Jurkat, Clone E6-1 (cell line): ENCODE results near the gene RAB8B.

Source experiments
- DNase-seq: peaks from one replicate; pipeline ENCODE4 v3.0.0-alpha.2; 2011; ENCODE audit warnings: low read depth, low spot score
- H3K4me3 ChIP-seq: 2 replicates; pipeline ENCODE4 v1.5.1; 2011; ENCODE audit warnings: mild to moderate bottlenecking, low read length, control low read depth, moderate library complexity

The RAB8B gene

DNA sequence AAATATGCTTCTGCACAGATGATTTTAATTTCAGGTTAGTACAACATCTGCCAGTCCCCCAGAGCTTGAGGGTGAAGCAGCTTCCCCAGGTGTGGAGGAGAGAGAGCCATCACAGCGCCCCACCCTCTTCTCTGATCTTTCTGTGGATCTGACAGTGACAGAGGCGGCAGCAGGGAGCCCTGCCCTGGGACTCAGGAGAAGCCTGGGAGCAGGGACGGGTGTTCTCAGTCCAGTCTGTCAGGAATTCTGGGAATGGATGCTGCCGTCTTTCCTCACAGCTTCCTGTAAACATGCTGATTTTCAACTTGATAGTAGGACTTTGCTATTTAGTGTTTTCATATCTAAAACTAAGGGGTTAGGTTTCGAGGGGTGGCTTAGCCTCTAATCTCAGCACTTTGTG, 11.4 kb upstream of the RAB8B start:
- no peak for DNase-seq
- H3K4me3 ChIP-seq: no peak overlapping the region

DNA sequence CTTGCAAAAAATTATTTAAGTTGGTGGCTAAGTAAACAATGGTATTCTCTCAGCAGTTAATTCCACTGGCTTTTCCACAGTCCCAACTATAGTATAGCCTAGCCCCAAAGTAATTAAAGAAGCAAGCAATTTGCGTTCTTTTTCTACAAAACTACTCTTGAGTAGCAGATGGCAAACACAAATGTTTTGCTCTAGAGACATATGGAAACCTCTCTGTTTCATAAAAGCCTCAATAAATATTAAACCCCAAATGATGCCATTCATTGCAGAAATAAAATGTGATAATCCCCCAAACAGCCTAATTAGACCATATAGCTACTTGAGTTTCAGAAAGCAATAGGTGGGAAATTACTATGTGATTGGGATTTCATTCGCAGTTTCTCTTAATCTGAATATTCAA, 8.7 kb upstream of the RAB8B start:
- no peak overlapping the region for H3K4me3 ChIP-seq
- DNase-seq: no peak

DNA sequence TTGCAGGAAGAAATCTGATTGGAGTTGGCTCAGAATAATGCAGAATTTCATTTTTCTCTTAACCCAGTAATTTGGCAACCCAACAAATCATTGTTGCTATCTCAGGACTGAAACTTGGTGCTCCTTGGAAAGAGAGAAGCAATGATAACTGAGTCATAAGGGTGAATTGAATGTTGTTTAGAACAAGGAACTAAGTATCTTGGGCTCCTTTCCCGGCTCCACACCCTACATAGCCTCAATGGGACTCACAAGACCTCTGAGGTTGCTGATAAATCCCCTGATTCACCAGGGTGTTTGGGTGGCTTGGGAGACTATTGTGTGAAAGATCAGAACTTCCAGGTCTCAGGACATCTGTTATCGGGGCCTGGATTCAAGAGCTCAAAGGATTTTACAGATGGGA, 7.8 kb upstream of the RAB8B start:
- H3K4me3 ChIP-seq: no peak overlapping the region
- no peak for DNase-seq

DNA sequence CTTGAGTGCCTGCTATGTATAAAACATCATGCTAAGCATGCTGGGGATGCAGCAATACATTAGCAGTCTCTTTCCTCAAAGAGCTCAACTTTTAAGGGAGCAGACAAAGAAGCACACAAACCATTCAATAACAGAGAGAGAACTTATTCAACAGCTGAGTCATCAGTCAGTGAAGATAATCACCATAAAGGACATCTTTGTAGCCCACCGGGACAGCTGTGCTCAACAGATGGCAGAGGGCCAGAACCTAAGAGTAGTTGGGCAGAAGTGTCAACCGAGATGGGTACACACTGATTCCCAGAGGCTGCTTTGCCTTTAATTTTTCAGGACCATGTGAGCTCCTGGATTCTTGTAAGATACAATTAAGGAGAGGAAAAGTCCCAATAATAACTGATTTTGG, 4.2 kb upstream of the RAB8B start:
- no peak overlapping the region for H3K4me3 ChIP-seq
- DNase-seq: no peak

DNA sequence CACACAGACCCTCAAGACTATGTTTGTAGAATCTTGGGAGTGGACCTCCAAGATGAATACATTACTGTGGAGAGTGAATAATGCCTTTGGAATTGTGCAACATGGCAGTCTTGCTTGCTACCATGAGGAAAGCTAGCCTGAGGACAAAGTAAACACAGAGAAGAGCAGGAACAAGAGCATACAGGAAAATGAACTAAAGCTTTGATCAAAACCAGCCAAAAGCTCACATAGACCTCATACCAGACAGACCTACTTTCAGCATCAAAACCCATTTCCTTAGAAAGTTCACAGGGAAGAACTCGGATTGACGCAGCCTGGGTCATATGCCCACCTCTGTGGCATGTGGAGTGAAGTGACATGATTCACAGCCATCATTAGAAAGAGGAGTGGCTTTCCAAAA, 3.3 kb upstream of the RAB8B start:
- H3K4me3 ChIP-seq: no peak overlapping the region
- no peak for DNase-seq

DNA sequence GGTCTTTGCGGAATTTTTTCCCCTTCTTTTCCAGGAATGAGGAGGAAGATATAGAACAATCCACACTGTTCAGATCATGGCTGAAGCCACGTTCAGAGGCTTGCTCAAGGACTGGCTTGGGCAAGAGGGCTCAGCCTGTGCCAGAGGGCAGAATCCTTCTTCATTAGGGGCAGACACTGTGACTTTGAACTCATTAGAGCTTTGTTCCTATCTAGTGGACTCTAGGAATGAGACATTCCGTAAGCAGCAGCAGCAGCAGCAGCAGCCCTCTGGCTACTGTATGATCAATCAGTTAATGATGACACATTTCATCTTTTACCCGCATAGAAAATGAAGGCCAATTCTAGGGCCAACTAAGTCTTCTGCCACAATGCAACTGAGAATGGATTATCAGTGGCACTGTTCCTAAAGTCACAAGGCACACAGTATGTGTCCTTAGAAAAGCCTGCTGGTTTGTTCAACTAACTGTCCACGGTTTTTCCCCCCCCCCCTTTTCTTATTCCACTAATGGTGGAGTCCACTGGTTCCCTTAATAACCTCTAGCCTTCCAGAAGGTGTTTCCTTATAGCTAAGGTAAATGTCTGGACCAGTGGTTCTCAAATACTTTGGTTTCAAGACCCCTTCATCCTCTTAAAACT, 1.7 kb upstream of the RAB8B start:
- no peak for DNase-seq

DNA sequence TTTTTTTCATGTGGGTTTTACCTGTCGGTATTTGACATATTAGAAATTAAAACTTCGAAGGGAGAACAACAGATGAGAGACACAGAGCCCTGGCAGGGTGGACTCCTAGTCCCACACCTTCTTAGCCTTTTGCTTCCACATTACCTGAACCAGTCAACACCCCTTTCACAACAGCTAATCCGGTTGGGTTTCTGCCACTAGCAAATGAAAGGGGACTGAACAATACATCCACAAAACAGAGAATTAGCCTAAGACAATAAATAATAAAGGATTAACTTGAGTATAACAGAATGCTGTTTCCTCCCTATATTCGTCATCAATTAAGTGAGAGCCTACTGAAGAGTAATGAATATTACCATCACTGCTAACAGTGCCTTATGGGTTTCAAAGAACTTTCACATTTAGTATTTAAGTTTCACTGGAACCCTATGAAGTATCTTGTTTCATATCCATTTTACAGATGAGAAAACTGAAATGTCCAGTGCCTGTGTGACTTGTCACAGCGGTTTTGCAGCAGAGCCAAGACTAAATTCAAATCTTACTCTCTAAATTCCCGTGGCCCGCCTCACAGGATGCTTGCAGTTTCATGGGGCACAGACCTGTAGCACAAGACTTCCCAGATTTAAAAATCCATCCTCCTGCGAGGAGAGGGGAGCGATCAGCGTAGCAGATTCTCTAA, 1.0 kb upstream of the RAB8B start:
- no peak for DNase-seq
- H3K4me3 ChIP-seq: peak overlapping the region; percentile 90

More for the DNA sequence above, 1.7 kb upstream of the RAB8B start:
- H3K4me3 ChIP-seq: no peak overlapping the region

DNA sequence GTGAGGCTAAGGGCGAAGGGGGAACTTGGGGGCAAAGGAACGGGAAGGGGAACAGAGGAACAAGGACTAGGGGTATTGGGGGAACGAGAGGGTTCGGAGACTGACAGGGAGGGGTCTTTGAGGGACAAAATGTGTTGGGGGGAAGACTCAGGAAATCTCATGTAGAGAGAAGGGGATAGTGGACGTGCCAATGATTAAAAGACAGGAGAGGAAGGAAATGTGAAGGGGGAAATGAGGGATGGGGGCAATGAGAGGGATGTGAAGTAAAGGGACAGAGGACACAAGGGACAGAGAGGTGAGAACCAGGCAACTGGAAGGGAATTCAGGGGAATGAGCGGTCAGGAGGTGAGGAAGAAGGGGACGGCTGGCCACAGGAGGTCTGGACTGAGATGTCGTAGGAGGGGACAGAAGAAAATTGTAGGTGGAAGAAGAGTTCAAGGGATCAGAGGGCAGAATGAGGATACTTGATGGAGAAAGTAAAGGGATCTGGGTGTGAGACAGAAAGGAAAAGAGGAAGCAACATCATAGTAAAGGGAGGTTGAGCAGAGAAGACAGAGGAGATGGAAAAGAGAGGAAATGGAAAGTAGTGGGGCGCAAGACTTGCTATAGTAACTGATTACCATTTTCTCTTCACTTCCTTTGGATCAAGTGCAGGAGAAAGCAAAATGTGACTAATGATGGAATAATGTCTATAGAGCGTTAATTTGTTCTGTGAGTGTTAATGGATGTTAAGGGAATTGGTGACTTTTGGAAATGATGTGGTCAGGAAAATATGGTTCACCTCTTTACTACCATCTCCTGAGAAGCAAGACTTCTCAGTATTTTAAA, 749 bp downstream of the RAB8B start:
- DNase-seq: no peak
- H3K4me3 ChIP-seq: peak overlapping the region; percentile 90

DNA sequence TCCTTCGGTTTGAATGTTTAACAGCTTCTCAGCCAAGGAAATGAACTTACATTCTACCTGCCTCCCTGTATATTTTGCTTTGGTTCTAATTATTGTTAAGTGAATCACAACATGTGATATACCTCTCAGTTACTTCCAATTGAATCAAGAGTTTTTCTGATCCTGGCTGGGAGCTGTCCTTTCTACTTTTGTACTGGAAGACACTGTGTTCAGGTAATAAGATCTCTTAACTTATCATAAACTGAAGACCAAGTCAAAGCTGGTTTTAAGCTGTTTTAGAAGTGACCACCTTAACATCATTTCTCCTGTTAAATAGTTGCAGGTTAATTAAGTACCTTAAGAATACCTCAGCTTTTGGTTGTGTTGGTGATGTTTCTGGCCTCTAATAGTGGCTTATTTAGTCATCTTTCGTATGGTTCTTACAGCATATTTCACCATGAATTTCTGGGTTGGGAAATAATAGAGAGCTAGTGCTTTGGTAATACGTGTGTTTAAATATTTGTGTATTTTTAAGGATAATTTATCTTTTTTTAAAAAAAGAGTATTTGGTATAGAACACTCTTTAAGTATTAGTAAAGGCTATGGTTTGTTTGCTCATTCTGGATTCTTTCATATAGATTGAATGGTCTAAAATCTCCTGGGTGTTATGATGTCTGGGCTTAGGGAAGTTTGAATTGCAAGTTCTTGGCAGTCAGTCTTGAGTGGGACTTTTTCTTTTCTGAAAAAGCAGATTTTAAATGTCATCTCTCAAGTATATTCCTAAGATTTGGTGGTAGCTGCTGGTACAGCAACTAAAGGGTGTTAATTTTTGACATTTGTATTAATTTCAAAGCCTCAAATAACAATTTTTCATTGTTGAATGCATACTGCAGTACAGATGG, 1.6 kb downstream of the RAB8B start:
- no peak for DNase-seq
- H3K4me3 ChIP-seq: peak overlapping the region; percentile 90

DNA sequence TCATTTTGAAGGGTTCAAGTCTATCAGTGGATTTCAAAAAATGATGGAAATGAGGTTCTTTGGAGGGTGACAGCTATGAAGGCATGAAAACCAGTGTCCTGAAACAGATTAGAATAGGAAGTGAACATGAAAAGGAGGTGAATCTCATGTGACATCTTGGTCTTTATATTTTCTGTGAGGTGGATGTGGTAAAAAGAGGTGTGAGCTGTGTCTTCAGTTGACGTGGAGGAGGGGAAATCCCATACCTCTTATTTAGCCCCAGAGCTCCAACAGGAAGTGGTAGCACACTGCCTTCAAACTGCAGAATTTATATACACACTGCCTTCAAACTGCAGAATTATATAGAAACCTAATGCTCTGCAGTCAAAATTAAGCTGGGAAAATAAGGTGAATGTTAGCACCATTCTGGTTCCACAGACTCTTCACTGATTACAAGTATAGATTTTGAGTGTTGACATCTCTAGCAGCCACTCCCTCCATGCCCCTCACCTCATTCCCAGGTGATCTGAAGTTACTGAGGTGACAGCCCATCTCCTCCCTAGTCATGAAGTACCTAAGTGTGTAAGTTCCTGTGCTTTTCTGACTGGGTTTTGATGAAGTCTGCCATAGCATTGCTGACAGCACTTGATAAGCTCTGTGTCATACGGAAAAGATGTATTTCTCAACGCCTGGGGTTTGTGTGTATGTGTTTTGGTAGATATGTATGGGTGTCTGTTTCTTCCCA, 2.7 kb downstream of the RAB8B start:
- H3K4me3 ChIP-seq: peak overlapping the region; percentile 90
- DNase-seq: peak; percentile 98

DNA sequence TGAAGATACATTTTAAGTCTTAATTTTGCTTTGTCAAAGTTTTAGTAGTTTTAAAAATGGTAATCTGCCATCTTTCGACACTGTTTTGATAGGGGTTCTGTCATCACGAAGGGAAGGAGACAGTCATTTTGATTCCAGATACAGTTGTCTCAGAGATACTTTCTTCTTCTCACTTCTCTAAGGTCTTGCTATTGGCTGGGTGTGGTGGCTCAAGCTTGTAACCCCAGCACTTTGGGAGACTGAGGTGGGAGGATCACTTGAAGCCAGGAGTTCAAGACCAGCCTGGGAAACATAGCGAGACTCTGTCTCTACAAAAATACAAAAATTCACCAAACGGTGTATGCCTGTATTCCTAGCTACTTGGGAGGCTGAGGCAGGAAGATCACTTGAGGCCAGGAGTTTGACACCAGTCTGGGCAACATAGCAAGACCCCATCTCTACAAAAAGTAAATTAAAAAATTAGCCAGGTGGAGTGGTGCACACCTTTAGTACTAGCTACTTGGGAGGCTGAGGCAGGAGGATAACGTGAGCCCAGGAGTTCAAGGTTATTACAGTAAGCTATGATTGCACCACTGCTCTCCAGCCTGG, 3.3 kb downstream of the RAB8B start:
- no peak for DNase-seq
- H3K4me3 ChIP-seq: peak overlapping the region; percentile 37

DNA sequence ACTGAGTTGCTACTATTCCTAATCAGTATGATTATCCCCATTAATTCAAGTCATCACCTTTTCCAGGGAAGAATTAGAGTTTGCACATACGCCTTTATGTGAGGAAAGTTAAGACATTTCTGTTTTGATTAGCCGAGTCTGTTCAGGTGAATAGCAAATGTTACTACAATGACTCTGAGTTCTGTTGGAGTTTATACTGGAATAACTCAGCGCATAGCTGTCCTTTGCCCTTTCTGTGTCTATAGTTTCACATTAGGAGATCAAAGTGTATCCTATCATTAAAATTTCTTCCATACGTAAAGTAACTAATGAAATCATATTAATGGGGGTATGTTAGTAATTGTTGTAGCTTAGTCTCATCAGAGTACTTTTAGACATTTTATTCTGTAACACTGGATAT, 4.9 kb downstream of the RAB8B start:
- peak overlapping the region; percentile 45 for H3K4me3 ChIP-seq
- no peak for DNase-seq

DNA sequence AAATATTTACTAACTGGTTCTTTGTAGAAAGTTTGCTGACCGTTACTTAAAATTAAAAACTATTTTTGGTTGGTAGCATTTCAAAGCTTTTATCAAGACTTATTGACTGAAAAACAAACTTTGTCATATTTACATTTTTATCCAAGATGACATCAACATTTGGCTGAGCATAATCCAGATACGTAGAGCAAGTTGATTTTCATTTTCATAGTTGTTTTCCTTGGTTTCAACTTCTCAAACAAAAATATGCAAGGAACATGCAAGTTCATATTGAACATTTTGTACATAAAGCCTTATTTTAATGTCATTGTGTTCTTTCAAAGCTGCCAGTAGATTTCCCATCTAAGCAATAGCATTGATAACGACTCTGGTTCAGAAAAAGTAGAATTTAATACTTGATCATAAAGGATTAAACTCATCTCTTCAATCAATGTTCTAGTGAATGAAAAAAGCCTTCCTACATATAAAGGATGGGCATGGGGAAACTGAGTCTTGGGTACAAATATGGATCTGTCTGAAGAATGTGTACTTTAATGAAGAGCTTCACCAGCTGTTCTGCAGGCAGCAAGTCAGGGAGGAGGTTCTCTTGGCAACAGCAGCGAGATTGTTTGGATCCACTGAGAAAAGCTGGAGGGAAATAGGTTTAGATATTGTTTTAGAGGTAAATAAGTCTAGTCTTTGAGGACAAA, 5.6 kb downstream of the RAB8B start:
- H3K4me3 ChIP-seq: no peak overlapping the region
- no peak for DNase-seq

DNA sequence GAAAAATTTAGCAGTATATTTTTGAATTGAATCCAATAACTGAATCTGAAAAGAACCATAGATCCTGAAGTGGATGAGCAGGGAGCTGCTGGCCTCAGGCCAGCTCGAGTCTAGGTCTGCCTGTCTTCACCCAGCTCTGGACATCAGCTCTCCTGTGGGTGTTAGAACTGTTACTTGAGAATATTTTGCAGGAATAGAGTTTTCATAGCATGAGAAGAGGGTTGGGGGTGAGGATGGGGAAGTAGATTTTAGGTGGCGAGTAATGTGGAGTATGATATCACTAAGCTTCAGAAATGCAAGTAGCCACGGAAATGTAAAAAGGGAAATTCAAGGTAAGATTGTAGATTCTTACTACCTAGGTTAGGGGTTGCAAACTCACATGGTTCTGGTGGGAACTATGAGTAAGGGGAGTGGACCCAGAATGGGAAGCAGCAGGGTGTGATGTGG, 6.2 kb downstream of the RAB8B start:
- DNase-seq: no peak
- no peak overlapping the region for H3K4me3 ChIP-seq

DNA sequence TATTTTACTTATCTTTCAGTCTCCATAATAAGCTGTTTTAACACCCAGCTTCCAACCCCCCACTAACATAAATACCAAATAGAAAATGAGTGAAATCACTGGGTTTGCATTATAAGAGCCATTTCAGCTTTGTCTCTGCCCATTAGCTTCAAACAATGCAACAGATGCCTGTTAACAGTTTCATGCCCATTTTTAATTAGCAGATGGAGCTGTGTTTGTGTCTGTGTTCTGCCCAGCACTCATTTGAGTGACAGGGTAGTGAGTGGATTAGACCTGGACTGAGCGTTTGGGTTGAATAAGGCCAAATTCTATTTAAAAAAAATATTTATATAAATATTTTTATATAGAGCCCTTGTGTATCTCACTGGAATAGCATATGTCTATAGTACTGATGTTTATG, 7.4 kb downstream of the RAB8B start:
- no peak overlapping the region for H3K4me3 ChIP-seq
- no peak for DNase-seq

DNA sequence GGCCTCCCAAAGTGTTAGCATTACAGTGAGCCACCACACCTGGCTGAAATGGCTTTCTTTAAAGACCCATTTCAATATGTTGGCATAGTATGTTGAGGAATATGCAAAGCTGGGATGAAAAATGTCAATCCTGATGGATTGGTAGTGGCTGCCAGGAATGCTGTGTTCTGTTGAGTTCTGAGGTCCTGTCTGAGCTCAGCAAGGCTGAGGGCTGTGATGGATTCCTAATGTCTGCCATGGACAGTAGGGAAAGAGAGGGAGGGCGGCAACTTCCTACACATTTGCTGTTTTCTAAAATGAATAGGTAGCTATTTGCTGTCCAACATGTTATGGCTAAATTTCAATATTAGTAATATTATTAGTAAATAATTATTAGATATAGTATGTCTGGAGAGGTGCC, 8.2 kb downstream of the RAB8B start:
- H3K4me3 ChIP-seq: no peak overlapping the region
- DNase-seq: no peak

DNA sequence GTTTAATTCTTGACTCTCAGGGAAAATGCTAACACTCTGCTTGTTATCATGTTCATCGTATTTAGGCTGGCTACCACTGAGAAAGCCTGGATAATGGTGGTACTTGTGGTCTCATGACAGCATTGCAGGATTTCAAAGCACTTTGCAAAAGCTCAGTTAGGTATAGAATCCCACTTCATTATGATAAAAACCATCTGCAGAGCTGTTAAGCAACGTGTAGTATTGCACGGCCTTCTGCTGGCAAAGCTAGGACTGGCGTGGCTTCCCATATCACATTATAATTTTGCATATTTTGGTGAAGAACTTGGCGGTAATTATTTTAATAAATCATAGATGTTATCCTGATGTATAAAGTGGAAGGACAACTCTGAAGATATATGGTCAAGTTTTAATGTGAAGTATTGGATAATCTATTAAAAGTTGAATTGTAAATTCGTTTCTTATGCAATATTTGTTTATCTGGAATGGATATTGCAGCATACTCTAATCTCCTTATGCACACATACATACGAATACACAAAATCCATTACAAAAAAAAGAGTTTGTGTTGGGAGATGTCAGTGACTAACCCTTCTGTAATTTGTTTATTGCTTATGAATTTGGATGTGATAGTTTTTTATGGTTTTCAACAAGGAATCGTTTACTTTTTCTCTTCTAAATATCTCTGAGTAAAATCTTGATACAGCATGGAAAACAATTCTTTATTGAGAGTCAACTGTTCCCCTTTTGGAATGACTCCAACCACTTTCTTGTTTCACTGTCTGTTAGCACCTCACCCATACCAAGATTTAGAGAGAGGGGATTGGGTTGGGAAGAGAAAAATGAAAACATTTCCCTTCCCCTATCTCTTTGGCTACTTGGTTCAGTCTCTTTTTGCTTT, 9.2 kb downstream of the RAB8B start:
- DNase-seq: peak; percentile 70
- H3K4me3 ChIP-seq: no peak overlapping the region
